ENCODE results near the gene DYNLL1.

DYNLL1 gene

GRCh38 chr12:120468325-120468820 lies 27.5 kb upstream of the DYNLL1 start:
- peak overlapping the region; percentile 94 to 96 for H3K4me3 ChIP-seq (replicated peaks in 1 of 2; ENCODE audit: low read depth in 2 of 2, low read length in 2 of 2)
- TF ChIP-seq CTCF (IDR thresholded peaks at IDR 0.05; ENCODE audit: low read depth, low read length): no peak
- peak; percentile 74 to 75 for DNase-seq (ENCODE audit: low read depth in 2 of 2)

GRCh38 chr12:120468821-120469449 lies 27.0 kb upstream of the DYNLL1 start:
- peak in 1 of 2 donors; percentile 15 for DNase-seq (ENCODE audit: low read depth in 2 of 2)
- TF ChIP-seq CTCF (IDR thresholded peaks at IDR 0.05; ENCODE audit: low read depth, low read length): no peak
- peak overlapping the region; percentile 94 to 96 for H3K4me3 ChIP-seq (replicated peaks in 1 of 2; ENCODE audit: low read depth in 2 of 2, low read length in 2 of 2)

- TF ChIP-seq CTCF (IDR thresholded peaks at IDR 0.05; ENCODE audit: low read depth, low read length): peak; percentile 80
- DNase-seq (ENCODE audit: low read depth in 2 of 2): peak; percentile 97 to 99
- H3K4me3 ChIP-seq (replicated peaks in 1 of 2; ENCODE audit: low read depth in 2 of 2, low read length in 2 of 2): peak within 1 kb of the TSS; percentile 94 to 96
These were observed 26.3 kb upstream of the DYNLL1 start, which contains the start of gene SRSF9 for GRCh38 chr12:120469450-120470149. Gene SRSF9, minus strand, starts transcription at chr12:120469748. Its CDS starts 139 bp downstream, at chr12:120469609.

- no peak for TF ChIP-seq CTCF (IDR thresholded peaks at IDR 0.05; ENCODE audit: low read depth, low read length)
- peak overlapping the region; percentile 94 to 96 for H3K4me3 ChIP-seq (replicated peaks in 1 of 2; ENCODE audit: low read depth in 2 of 2, low read length in 2 of 2)
- DNase-seq (ENCODE audit: low read depth in 2 of 2): peak; percentile 31 to 50
These were observed 25.6 kb upstream of the DYNLL1 start for GRCh38 chr12:120470150-120470784.

- DNase-seq (ENCODE audit: low read depth in 2 of 2): no peak
- TF ChIP-seq CTCF (IDR thresholded peaks at IDR 0.05; ENCODE audit: low read depth, low read length): no peak
- no peak overlapping the region for H3K4me3 ChIP-seq (replicated peaks in 1 of 2; ENCODE audit: low read depth in 2 of 2, low read length in 2 of 2)
These were observed 23.4 kb upstream of the DYNLL1 start for GRCh38 chr12:120472521-120472920.

- no peak for DNase-seq (ENCODE audit: low read depth in 2 of 2)
- H3K4me3 ChIP-seq (replicated peaks in 1 of 2; ENCODE audit: low read depth in 2 of 2, low read length in 2 of 2): peak overlapping the region in 1 of 2 donors; percentile 6
- TF ChIP-seq CTCF (IDR thresholded peaks at IDR 0.05; ENCODE audit: low read depth, low read length): no peak
These were observed 21.9 kb upstream of the DYNLL1 start for GRCh38 chr12:120473807-120474615.

All from cardiac fibroblast (primary cell).